IMR-90 (cell line): ENCODE results near the gene WDR11. TPM values are rescaled to one million over a fixed set of nuclear protein-coding genes. Genes with fewer than 3 reads are reported as not detected.

Experiments used
- ATAC-seq: fragments of 200-7000 bp; cut with Tn5 transposase; 2 replicates; pipeline ENCODE4 v1.9.1; 2020; ENCODE audit warnings: low read depth, mild to moderate bottlenecking, moderate library complexity
- BruUV-seq: library from RNA; stranded (reverse); fragments of 400-500 nt; replicated peaks from 2 replicates; lab custom pipeline; 2021; lab: Mats Ljungman, UMichigan
- CTCF ChIA-PET: fragments of 300-600 bp; formaldehyde crosslinking; extraction: SDS; loops from one replicate; lab custom pipeline; 2021; ENCODE audit warnings: antibody characterized with exemption; lab: Yijun Ruan, JAX
- POLR2A ChIA-PET: fragments of 300-600 bp; sonication (Branson Sonifier 250); formaldehyde crosslinking; loops from one replicate; lab custom pipeline; 2022; ENCODE audit warnings: antibody characterized with exemption; ENCODE audit not compliant: unreplicated experiment; lab: Charles Lee
- DNase-seq: peaks from one replicate; pipeline ENCODE4 v3.0.0; 2013
- H2AFZ ChIP-seq: replicated peaks from 2 replicates; pipeline ENCODE3; 2013; ENCODE audit warnings: low read length, mild to moderate bottlenecking; ENCODE audit not compliant: poor library complexity
- H2AK5ac ChIP-seq: 2 replicates; pipeline ENCODE4 v1.6.1; 2013; ENCODE audit warnings: low read depth, low read length, inconsistent platforms
- H2AK9ac ChIP-seq: replicated peaks from 2 replicates; pipeline ENCODE3; 2013; ENCODE audit warnings: mild to moderate bottlenecking, low read depth, low read length, moderate library complexity; ENCODE audit not compliant: poor library complexity
- H2BK120ac ChIP-seq: 2 replicates; pipeline ENCODE4 v1.6.1; 2013; ENCODE audit warnings: low read depth, low read length, inconsistent platforms
- H2BK15ac ChIP-seq: 3 replicates; pipeline ENCODE4 v1.6.1; 2013; ENCODE audit warnings: low read depth, low read length, inconsistent platforms
- H2BK20ac ChIP-seq: 2 replicates; pipeline ENCODE4 v1.6.1; 2013; ENCODE audit warnings: low read depth, mild to moderate bottlenecking, inconsistent platforms, low read length, moderate library complexity
- H2BK5ac ChIP-seq: 2 replicates; pipeline ENCODE4 v1.6.1; 2013; ENCODE audit warnings: mild to moderate bottlenecking, low read depth, low read length, inconsistent platforms; ENCODE audit not compliant: poor library complexity, severe bottlenecking
- H3K14ac ChIP-seq: replicated peaks from 2 replicates; pipeline ENCODE4 v1.6.1; 2013; ENCODE audit warnings: low read depth, low read length, inconsistent platforms
- H3K18ac ChIP-seq: 2 replicates; pipeline ENCODE4 v1.6.1; 2013; ENCODE audit warnings: low read depth, low read length, control low read depth
- H3K23ac ChIP-seq: 2 replicates; pipeline ENCODE4 v1.6.1; 2013; ENCODE audit warnings: low read depth, low read length, inconsistent platforms
- H3K27ac ChIP-seq: 2 replicates; pipeline ENCODE4 v1.5.1; 2013; ENCODE audit warnings: mild to moderate bottlenecking, control low read depth, low read length; ENCODE audit not compliant: insufficient read depth
- H3K27me3 ChIP-seq: 2 replicates; pipeline ENCODE4 v1.6.1; 2013; ENCODE audit warnings: low read length; ENCODE audit not compliant: control insufficient read depth, insufficient read depth
- H3K36me3 ChIP-seq: 2 replicates; pipeline ENCODE4 v1.6.1; 2013; ENCODE audit warnings: low read length, mixed read lengths; ENCODE audit not compliant: control insufficient read depth, insufficient read depth
- H3K4ac ChIP-seq: 2 replicates; pipeline ENCODE4 v1.6.1; 2013; ENCODE audit warnings: low read depth, low read length, inconsistent platforms
- H3K4me1 ChIP-seq: 2 replicates; pipeline ENCODE4 v1.6.1; 2013; ENCODE audit warnings: low read length, mixed read lengths; ENCODE audit not compliant: control insufficient read depth, insufficient read depth
- H3K4me2 ChIP-seq: 2 replicates; pipeline ENCODE4 v1.6.1; 2013; ENCODE audit warnings: low read depth, mild to moderate bottlenecking, control low read depth, low read length, moderate library complexity
- H3K4me3 ChIP-seq: 2 replicates; pipeline ENCODE4 v1.5.1; 2013; ENCODE audit warnings: low read depth, mild to moderate bottlenecking, control low read depth, low read length, moderate library complexity; ENCODE audit not compliant: insufficient read depth
- H3K56ac ChIP-seq: 2 replicates; pipeline ENCODE4 v1.6.1; 2013; ENCODE audit warnings: low read length, inconsistent platforms; ENCODE audit not compliant: insufficient read depth; ENCODE audit errors: extremely low read depth
- H3K79me1 ChIP-seq, 2 experiments: 2 replicates each; pipeline ENCODE4 v1.6.1; 2013; ENCODE audit warnings: low read length in 2 of 2, inconsistent platforms in 1 of 2, low read depth in 1 of 2
- H3K9ac ChIP-seq: 2 replicates; pipeline ENCODE4 v1.6.1; 2013; ENCODE audit warnings: low read depth, low read length, control low read depth
- H3K9me1 ChIP-seq: 2 replicates; pipeline ENCODE4 v1.6.1; 2013; ENCODE audit warnings: low read length, inconsistent platforms; ENCODE audit not compliant: insufficient read depth
- H3K9me3 ChIP-seq: 2 replicates; pipeline ENCODE4 v1.6.1; 2013; ENCODE audit warnings: low read length; ENCODE audit not compliant: control insufficient read depth, insufficient read depth
- H4K20me1 ChIP-seq: 2 replicates; pipeline ENCODE4 v1.6.1; 2013; ENCODE audit warnings: low read length, inconsistent platforms; ENCODE audit not compliant: insufficient read depth
- H4K5ac ChIP-seq: 2 replicates; pipeline ENCODE4 v1.6.1; 2013; ENCODE audit warnings: mild to moderate bottlenecking, low read depth, low read length, control low read depth
- H4K8ac ChIP-seq, 2 experiments: 2 replicates each; pipeline ENCODE4 v1.6.1; 2013; ENCODE audit warnings: low read depth in 2 of 2, low read length in 2 of 2, control low read depth in 1 of 2, inconsistent platforms in 1 of 2
- H4K91ac ChIP-seq: 2 replicates; pipeline ENCODE4 v1.6.1; 2013; ENCODE audit warnings: low read depth, low read length, inconsistent platforms; ENCODE audit not compliant: insufficient read depth
- MAFK ChIP-seq: IDR thresholded peaks from 2 replicates; pipeline ENCODE4 v1.6.1; 2012; ENCODE audit warnings: low read depth, low read length, improper control_type of control experiment
- MXI1 ChIP-seq: IDR thresholded peaks from 2 replicates; pipeline ENCODE4 v1.6.1; 2012; ENCODE audit warnings: low read depth, mild to moderate bottlenecking, low read length, moderate library complexity, borderline replicate concordance
- RFX5 ChIP-seq: IDR thresholded peaks from 2 replicates; pipeline ENCODE4 v1.8.0; 2012; ENCODE audit warnings: low read depth, mild to moderate bottlenecking, low read length, moderate library complexity
- SMC3 ChIP-seq: fragments of 150-350 bp; IDR thresholded peaks from 2 replicates; pipeline ENCODE4 v1.6.1; 2016; ENCODE audit warnings: low read depth, mild to moderate bottlenecking, antibody characterized with exemption, low read length, moderate library complexity
- WGBS, 2 experiments: methylation state at CpG; one replicate each; pipeline versions ENCODE4 v1.1.5 to v1.1.7; 2013; ENCODE audit warnings: missing lambda C conversion rate in 2 of 2; ENCODE audit not compliant: insufficient read length in 1 of 2; ENCODE audit errors: extremely low coverage in 2 of 2; 5-methylcytosine and 5-hydroxymethylcytosine counted together
- dilution Hi-C: fragments of 300-500 bp; cut with HindIII; formaldehyde crosslinking; loops from one replicate; pipeline ENCODE4 v1.14.3; 2018; ENCODE audit warnings: low sequenced_read_pairs; ENCODE audit not compliant: unreplicated experiment
- in situ Hi-C: fragments of 300-500 bp; cut with MboI; formaldehyde crosslinking; loops from 3 replicates; pipeline ENCODE4 v1.14.3; 2019; ENCODE audit warnings: low sequenced_read_pairs, inconsistent platforms, mixed read lengths
- intact Hi-C: fragments of 100-400 bp; cut with micrococcal nuclease; formaldehyde crosslinking; loops from 2 replicates; pipeline ENCODE4 v1.10.0; 2022
- polyA plus RNA-seq, 3 experiments: library from polyadenylated mRNA; depleted of rRNA; stranded (reverse); fragments of >200 nt; gene quantifications; 2 replicates each; pipeline ENCODE4 v1.2.3, GENCODE V29; 2012; ENCODE audit warnings: low replicate concordance in 1 of 3
- total RNA-seq: library from RNA; depleted of rRNA; stranded (reverse); fragments of >200 nt; gene quantifications from 2 replicates; pipeline ENCODE4 v1.2.3, GENCODE V29; 2012
- TF ChIP-seq, protein P1 (sequence below): conservative IDR thresholded peaks from 2 replicates; pipeline ENCODE4 v1.5.1; 2012; ENCODE audit warnings: mild to moderate bottlenecking, low read depth, low read length, improper control_type of control experiment
- TF ChIP-seq, protein P2 (sequence below): fragments of 150-350 bp; IDR thresholded peaks from 2 replicates; pipeline ENCODE4 v1.6.1; 2016; ENCODE audit warnings: low read depth, mild to moderate bottlenecking, low read length, moderate library complexity, borderline replicate concordance

WDR11 gene
- total and polyA plus RNA-seq, 2 of the 4 experiments (the other 2 are of a cell fraction) = 31.6 to 62.6 TPM

DNA sequence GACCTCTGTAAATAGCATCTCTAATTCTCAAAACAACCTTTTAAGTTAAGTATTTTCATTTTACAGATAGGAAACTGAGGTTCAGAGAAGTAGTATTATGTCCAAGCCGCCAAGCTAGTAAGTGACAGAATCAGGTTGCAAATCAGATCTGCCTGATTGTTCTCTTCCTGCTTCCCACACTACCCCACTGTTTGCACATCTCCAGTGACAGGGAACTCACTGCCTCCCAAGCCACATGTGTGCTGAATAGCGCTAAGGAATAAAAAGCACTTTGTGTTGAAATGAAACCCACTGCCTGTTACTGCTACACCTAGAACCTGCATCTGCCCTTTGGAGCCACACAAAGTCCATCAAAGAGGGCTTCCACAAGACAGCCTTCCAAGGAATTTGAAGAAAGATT lies 45.1 kb upstream of the WDR11 start:
- Histone ChIP-seq H3K18ac (no peak overlapping the region), H3K27ac (no peak overlapping the region), H2BK20ac (no peak overlapping the region), H4K91ac (no peak overlapping the region), H3K36me3 (no peaks in the 10 kb centered on the region), H4K8ac (no peak overlapping the region), H3K9ac (no peak overlapping the region), H3K23ac (no peak overlapping the region), H3K9me3 (0 out of 2 replicates have a peak, but pooled peaks cover 2% of the 10 kb centered on the region), H2AFZ (no peak overlapping the region), H3K79me1 (no peaks in the 10 kb centered on the region), H4K5ac (no peak overlapping the region), H3K14ac (no peak overlapping the region), H3K56ac (no peak overlapping the region), H2BK5ac (no peak overlapping the region), H3K27me3 (no peaks in the 10 kb centered on the region), H3K4me3 (no peak overlapping the region), H2AK5ac (no peak overlapping the region), H2BK15ac (no peak overlapping the region), H3K4me2 (no peak overlapping the region), H2AK9ac (no peak overlapping the region), H3K4me1 (no peaks in the 10 kb centered on the region), H4K20me1 (no peaks in the 10 kb centered on the region), H3K9me1 (no peaks in the 10 kb centered on the region), H3K4ac (no peak overlapping the region), H2BK120ac (no peak overlapping the region)
- no peak for DNase-seq
- in situ Hi-C loops = no loop called here
- WGBS, 2 experiments = no CpG with 5 or more reads among the region's 2 CpGs
- no peak for ATAC-seq
- ChIA-PET CTCF (no interaction called here), POLR2A (no interaction called here)
- BruUV-seq = no TSS peak
- dilution Hi-C loops = no loop called here
- intact Hi-C loops = no loop called here
- no peak for TF ChIP-seq MAFK
- TF ChIP-seq, protein P1, sequence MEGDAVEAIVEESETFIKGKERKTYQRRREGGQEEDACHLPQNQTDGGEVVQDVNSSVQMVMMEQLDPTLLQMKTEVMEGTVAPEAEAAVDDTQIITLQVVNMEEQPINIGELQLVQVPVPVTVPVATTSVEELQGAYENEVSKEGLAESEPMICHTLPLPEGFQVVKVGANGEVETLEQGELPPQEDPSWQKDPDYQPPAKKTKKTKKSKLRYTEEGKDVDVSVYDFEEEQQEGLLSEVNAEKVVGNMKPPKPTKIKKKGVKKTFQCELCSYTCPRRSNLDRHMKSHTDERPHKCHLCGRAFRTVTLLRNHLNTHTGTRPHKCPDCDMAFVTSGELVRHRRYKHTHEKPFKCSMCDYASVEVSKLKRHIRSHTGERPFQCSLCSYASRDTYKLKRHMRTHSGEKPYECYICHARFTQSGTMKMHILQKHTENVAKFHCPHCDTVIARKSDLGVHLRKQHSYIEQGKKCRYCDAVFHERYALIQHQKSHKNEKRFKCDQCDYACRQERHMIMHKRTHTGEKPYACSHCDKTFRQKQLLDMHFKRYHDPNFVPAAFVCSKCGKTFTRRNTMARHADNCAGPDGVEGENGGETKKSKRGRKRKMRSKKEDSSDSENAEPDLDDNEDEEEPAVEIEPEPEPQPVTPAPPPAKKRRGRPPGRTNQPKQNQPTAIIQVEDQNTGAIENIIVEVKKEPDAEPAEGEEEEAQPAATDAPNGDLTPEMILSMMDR = no peak
- TF ChIP-seq MXI1 = no peak
- TF ChIP-seq RFX5 = no peak
- no peak for TF ChIP-seq SMC3
- TF ChIP-seq, protein P2, sequence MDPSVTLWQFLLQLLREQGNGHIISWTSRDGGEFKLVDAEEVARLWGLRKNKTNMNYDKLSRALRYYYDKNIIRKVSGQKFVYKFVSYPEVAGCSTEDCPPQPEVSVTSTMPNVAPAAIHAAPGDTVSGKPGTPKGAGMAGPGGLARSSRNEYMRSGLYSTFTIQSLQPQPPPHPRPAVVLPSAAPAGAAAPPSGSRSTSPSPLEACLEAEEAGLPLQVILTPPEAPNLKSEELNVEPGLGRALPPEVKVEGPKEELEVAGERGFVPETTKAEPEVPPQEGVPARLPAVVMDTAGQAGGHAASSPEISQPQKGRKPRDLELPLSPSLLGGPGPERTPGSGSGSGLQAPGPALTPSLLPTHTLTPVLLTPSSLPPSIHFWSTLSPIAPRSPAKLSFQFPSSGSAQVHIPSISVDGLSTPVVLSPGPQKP = no peak
